ENCODE measurements around the gene APLNR. TPM values are rescaled to one million over a fixed set of nuclear protein-coding genes. Genes with fewer than 3 reads are reported as not detected.

The APLNR gene
- total and polyA plus RNA-seq, 10 of the 15 experiments (the other 5 are each of a cell fraction or from before 2014, with no cell fraction given): 0.11 TPM; not detected in 9

DNA sequence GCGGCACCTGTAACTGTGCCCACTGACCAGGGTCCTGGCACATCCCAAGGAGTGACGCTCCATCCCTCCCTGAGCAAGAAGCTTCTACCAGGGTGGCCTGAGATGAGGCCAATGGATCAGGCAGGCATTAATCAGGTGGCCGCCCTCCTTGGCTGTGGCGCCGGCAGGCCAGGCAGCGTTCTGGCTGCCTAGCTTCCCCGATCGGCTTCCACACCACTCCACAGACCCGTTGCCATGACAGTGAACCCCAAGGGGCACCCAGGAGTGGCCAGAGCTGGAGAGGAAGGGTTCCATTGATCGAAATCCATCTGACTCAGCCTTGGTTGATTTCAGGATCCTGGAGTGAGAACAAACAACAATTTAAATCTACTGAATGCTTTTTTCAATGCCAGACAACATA lies 34.8 kb downstream of the APLNR start:
- H3K36me3 ChIP-seq (ENCODE audit: control insufficient read depth in 2 of 2, insufficient read depth in 2 of 2, low read length in 1 of 2): no peaks in the 10 kb centered on the region
- ATAC-seq (no peak), DNase-seq (ENCODE audit: low read depth, low spot score) (no peak), FAIRE-seq (no peak)
- no peaks in the 10 kb centered on the region for H3K4me1 ChIP-seq (ENCODE audit: control insufficient read depth, insufficient read depth, low read length)
- no TSS peak for BruUV-seq (replicated peaks)
- H3K9me3 ChIP-seq (replicated peaks; ENCODE audit: control insufficient read depth, insufficient read depth, low read length): no peaks in the 10 kb centered on the region
- H3K4me2 ChIP-seq (ENCODE audit: control insufficient read depth, insufficient read depth): no peak overlapping the region
- intact Hi-C loops (cut with micrococcal nuclease; ENCODE audit: unreplicated experiment): no loop called here
- ChIA-PET SMC1A (ENCODE audit: uncharacterized antibody, unreplicated experiment) (no interaction called here), RAD21 (ENCODE audit: unreplicated experiment) (no interaction called here), POLR2A (no interaction called here), CTCF (no interaction called here)
- no peak overlapping the region for H3K9ac ChIP-seq (ENCODE audit: control insufficient read depth, insufficient read depth, low read length)
- no peaks in the 10 kb centered on the region for H4K20me1 ChIP-seq (ENCODE audit: control insufficient read depth, insufficient read depth)
- H3K27ac ChIP-seq (ENCODE audit: control insufficient read depth, insufficient read depth): no peak overlapping the region
- no peak for TF ChIP-seq TAF1 (IDR thresholded peaks at IDR 0.05; ENCODE audit: borderline replicate concordance, low read depth, low read length)
- TF ChIP-seq CEBPB (IDR thresholded peaks at IDR 0.05; ENCODE audit: borderline replicate concordance in 1 of 2, low read depth in 2 of 2, low read length in 2 of 2): no peak
- no peak for TF ChIP-seq RELA (IDR thresholded peaks at IDR 0.05; ENCODE audit: borderline replicate concordance, partially characterized antibody)
- TF ChIP-seq, protein P1, sequence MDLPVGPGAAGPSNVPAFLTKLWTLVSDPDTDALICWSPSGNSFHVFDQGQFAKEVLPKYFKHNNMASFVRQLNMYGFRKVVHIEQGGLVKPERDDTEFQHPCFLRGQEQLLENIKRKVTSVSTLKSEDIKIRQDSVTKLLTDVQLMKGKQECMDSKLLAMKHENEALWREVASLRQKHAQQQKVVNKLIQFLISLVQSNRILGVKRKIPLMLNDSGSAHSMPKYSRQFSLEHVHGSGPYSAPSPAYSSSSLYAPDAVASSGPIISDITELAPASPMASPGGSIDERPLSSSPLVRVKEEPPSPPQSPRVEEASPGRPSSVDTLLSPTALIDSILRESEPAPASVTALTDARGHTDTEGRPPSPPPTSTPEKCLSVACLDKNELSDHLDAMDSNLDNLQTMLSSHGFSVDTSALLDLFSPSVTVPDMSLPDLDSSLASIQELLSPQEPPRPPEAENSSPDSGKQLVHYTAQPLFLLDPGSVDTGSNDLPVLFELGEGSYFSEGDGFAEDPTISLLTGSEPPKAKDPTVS (IDR thresholded peaks at IDR 0.05; ENCODE audit: low read depth, low read length): no peak
- TF ChIP-seq, protein P2, sequence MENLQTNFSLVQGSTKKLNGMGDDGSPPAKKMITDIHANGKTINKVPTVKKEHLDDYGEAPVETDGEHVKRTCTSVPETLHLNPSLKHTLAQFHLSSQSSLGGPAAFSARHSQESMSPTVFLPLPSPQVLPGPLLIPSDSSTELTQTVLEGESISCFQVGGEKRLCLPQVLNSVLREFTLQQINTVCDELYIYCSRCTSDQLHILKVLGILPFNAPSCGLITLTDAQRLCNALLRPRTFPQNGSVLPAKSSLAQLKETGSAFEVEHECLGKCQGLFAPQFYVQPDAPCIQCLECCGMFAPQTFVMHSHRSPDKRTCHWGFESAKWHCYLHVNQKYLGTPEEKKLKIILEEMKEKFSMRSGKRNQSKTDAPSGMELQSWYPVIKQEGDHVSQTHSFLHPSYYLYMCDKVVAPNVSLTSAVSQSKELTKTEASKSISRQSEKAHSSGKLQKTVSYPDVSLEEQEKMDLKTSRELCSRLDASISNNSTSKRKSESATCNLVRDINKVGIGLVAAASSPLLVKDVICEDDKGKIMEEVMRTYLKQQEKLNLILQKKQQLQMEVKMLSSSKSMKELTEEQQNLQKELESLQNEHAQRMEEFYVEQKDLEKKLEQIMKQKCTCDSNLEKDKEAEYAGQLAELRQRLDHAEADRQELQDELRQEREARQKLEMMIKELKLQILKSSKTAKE (IDR thresholded peaks at IDR 0.05; ENCODE audit: low read depth, poor library complexity, severe bottlenecking): no peak
- TF ChIP-seq CBX3 (IDR thresholded peaks at IDR 0.05; ENCODE audit: borderline replicate concordance, low read depth): no peak
- TF ChIP-seq, protein P3, sequence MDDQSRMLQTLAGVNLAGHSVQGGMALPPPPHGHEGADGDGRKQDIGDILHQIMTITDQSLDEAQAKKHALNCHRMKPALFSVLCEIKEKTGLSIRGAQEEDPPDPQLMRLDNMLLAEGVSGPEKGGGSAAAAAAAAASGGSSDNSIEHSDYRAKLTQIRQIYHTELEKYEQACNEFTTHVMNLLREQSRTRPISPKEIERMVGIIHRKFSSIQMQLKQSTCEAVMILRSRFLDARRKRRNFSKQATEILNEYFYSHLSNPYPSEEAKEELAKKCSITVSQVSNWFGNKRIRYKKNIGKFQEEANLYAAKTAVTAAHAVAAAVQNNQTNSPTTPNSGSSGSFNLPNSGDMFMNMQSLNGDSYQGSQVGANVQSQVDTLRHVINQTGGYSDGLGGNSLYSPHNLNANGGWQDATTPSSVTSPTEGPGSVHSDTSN (IDR thresholded peaks at IDR 0.05; ENCODE audit: insufficient replicate concordance, low read depth, low read length): no peak
- in situ Hi-C loops (cut with MboI): no loop called here
- H3K27me3 ChIP-seq (replicated peaks in 1 of 2; ENCODE audit: control insufficient read depth in 2 of 2, insufficient read depth in 2 of 2, low read length in 1 of 2): no peaks in the 10 kb centered on the region; a peak in 1 of 4 replicates
- WGBS (ENCODE audit: insufficient coverage, insufficient replicate concordance, low lambda C conversion rate, missing lambda C conversion rate): 47% methylated on average over 10 of the region's 10 CpGs
- no peak overlapping the region for H2AFZ ChIP-seq (ENCODE audit: control insufficient read depth, low read depth, low read length)
- no peaks in the 10 kb centered on the region for H3K79me2 ChIP-seq (ENCODE audit: control insufficient read depth, insufficient read depth, low read length)
- H3K4me3 ChIP-seq: no peak overlapping the region
